ENCODE results near the gene PEPD. TPM values are rescaled to one million over a fixed set of nuclear protein-coding genes. Genes with fewer than 3 reads are reported as not detected.

PEPD gene
- total RNA-seq, 1 donor, result 87.9 TPM

DNA sequence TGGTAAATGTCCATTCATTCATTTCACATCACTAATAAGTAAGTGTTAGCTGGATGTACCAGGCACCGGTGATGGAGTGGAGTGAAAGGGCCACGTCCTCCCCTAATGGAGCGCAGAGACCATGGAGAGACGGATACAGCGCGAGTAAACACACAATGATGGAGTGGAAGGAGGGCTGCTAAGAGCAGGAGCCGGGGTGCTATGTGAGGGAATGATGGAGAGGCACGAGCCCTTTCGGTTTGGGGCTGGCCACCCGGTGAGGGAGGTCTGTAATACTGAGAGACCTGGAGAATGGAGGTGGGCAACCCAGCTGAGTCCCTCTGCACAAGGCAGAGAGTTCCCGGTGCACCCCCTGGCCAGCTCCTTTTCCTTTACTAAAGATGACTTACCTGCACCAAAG lies 53.7 kb downstream of the PEPD start:
- H3K4me3 ChIP-seq (ENCODE audit: insufficient read depth, low read length), result no peak overlapping the region
- H3K9me3 ChIP-seq (ENCODE audit: low read depth, low read length), result no peaks in the 10 kb centered on the region
- H3K4me2 ChIP-seq (ENCODE audit: insufficient read depth, low read length), result no peak overlapping the region
- DNase-seq (ENCODE audit: insufficient read length, low spot score, missing footprints), result peak; percentile 63
- TF ChIP-seq, protein P1, sequence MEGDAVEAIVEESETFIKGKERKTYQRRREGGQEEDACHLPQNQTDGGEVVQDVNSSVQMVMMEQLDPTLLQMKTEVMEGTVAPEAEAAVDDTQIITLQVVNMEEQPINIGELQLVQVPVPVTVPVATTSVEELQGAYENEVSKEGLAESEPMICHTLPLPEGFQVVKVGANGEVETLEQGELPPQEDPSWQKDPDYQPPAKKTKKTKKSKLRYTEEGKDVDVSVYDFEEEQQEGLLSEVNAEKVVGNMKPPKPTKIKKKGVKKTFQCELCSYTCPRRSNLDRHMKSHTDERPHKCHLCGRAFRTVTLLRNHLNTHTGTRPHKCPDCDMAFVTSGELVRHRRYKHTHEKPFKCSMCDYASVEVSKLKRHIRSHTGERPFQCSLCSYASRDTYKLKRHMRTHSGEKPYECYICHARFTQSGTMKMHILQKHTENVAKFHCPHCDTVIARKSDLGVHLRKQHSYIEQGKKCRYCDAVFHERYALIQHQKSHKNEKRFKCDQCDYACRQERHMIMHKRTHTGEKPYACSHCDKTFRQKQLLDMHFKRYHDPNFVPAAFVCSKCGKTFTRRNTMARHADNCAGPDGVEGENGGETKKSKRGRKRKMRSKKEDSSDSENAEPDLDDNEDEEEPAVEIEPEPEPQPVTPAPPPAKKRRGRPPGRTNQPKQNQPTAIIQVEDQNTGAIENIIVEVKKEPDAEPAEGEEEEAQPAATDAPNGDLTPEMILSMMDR (IDR thresholded peaks at IDR 0.05; ENCODE audit: extremely low read depth, low read depth, low read length), result no peak
- H3K27ac ChIP-seq (ENCODE audit: low read depth, low read length), result no peak overlapping the region
- peaks cover 9% of the 10 kb centered on the region for H3K36me3 ChIP-seq (ENCODE audit: insufficient read depth, low read length)
- H2AFZ ChIP-seq (ENCODE audit: low read length), result no peak overlapping the region
- H4K20me1 ChIP-seq (ENCODE audit: insufficient read depth, low read length), result peaks cover 4% of the 10 kb centered on the region
- H3K79me2 ChIP-seq (ENCODE audit: insufficient read depth, low read length), result peaks cover 2% of the 10 kb centered on the region
- peaks cover 9% of the 10 kb centered on the region for H3K4me1 ChIP-seq (ENCODE audit: insufficient read depth, low read length)
- no peaks in the 10 kb centered on the region for H3K27me3 ChIP-seq (ENCODE audit: insufficient read depth, low read length)

DNA sequence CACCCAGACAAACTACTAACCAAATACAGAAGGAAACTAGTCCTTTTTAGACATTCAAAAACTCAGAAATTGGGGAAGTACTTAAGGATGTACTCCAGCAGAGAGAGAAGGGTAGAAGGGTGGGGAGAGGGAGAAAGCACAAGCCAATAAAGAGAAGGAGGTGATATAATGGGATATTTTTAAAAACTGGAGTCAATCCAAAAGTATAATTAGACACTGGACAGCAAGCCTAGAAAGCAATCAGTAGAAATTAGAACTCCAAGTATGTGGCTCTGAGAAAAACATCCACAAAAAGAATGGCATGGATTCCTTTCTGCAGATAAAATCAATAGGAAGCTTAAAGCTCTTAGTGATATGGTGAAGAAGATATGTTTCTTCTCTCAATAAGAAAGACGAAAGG lies 55.8 kb downstream of the PEPD start:
- H3K4me2 ChIP-seq (ENCODE audit: insufficient read depth, low read length), result no peak overlapping the region
- TF ChIP-seq, protein P1 (IDR thresholded peaks at IDR 0.05; ENCODE audit: extremely low read depth, low read depth, low read length), result no peak
- peaks cover 4% of the 10 kb centered on the region for H4K20me1 ChIP-seq (ENCODE audit: insufficient read depth, low read length)

DNA sequence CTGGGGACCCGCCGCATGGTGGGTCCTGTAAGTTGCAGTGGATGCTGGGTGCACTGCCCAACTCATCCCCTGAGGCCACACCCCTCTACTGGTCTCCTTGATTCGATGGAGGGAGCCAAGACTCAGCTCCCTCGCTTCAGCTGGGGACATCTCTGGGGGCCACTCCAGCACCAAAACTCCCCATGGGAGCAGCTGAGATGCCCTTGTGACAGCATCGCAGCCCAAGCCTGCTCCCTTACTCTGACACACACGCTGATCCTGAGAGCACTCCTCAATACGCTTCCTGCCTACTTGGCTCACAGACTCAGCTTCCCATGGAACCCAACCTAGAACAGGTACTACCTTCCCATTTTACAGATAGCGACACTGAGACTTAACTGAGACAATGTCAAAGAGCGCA lies 56.2 kb downstream of the PEPD start:
- no peaks in the 10 kb centered on the region for H3K9me3 ChIP-seq (ENCODE audit: low read depth, low read length)
- H3K27ac ChIP-seq (ENCODE audit: low read depth, low read length), result no peak overlapping the region
- TF ChIP-seq, protein P1 (IDR thresholded peaks at IDR 0.05; ENCODE audit: extremely low read depth, low read depth, low read length), result no peak
- H3K79me2 ChIP-seq (ENCODE audit: insufficient read depth, low read length), result no peaks in the 10 kb centered on the region
- peaks cover 4% of the 10 kb centered on the region for H3K36me3 ChIP-seq (ENCODE audit: insufficient read depth, low read length)
- H2AFZ ChIP-seq (ENCODE audit: low read length), result no peak overlapping the region
- no peaks in the 10 kb centered on the region for H3K4me1 ChIP-seq (ENCODE audit: insufficient read depth, low read length)
- H3K4me3 ChIP-seq (ENCODE audit: insufficient read depth, low read length), result no peak overlapping the region
- peaks cover 4% of the 10 kb centered on the region for H4K20me1 ChIP-seq (ENCODE audit: insufficient read depth, low read length)
- no peaks in the 10 kb centered on the region for H3K27me3 ChIP-seq (ENCODE audit: insufficient read depth, low read length)
- H3K4me2 ChIP-seq (ENCODE audit: insufficient read depth, low read length), result no peak overlapping the region
- DNase-seq (ENCODE audit: insufficient read length, low spot score, missing footprints), result peak; percentile 53

More for the DNA sequence above, 55.8 kb downstream of the PEPD start:
- Histone ChIP-seq H3K27ac (ENCODE audit: low read depth, low read length) (no peak overlapping the region), H3K36me3 (ENCODE audit: insufficient read depth, low read length) (peaks cover 6% of the 10 kb centered on the region), H3K9me3 (ENCODE audit: low read depth, low read length) (no peaks in the 10 kb centered on the region), H2AFZ (ENCODE audit: low read length) (no peak overlapping the region), H3K79me2 (ENCODE audit: insufficient read depth, low read length) (no peaks in the 10 kb centered on the region), H3K4me1 (ENCODE audit: insufficient read depth, low read length) (no peaks in the 10 kb centered on the region), H3K4me3 (ENCODE audit: insufficient read depth, low read length) (no peak overlapping the region), H3K27me3 (ENCODE audit: insufficient read depth, low read length) (no peaks in the 10 kb centered on the region)
- DNase-seq (ENCODE audit: insufficient read length, low spot score, missing footprints), result peak; percentile 29

DNA sequence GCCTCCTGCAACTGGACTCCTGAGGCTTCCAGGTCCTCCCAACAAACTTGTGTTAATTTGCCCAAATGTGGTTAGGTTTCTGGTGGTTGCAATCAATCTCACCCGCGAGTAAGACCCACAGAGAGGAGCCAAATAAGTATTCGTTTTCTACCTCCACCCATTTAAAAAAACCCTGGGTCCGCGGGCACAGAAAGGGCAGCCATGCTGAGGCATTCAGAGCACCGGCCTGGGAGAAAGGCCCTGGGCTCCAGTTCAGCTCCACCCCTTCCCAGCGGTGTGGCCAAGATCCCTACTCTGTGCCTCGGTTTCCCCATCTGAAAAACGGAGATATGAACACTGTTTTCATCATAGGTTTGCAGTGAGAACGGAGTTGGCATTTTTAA lies 56.9 kb downstream of the PEPD start:
- TF ChIP-seq, protein P1 (IDR thresholded peaks at IDR 0.05; ENCODE audit: extremely low read depth, low read depth, low read length), result no peak
- H3K4me2 ChIP-seq (ENCODE audit: insufficient read depth, low read length), result no peak overlapping the region
- no peaks in the 10 kb centered on the region for H3K4me1 ChIP-seq (ENCODE audit: insufficient read depth, low read length)

More for the DNA sequence above, 56.9 kb downstream of the PEPD start:
- H3K79me2 ChIP-seq (ENCODE audit: insufficient read depth, low read length), result no peaks in the 10 kb centered on the region
- DNase-seq (ENCODE audit: insufficient read length, low spot score, missing footprints), result peak; percentile 59
- H3K4me3 ChIP-seq (ENCODE audit: insufficient read depth, low read length), result no peak overlapping the region
- H3K27me3 ChIP-seq (ENCODE audit: insufficient read depth, low read length), result no peaks in the 10 kb centered on the region
- no peaks in the 10 kb centered on the region for H3K9me3 ChIP-seq (ENCODE audit: low read depth, low read length)
- H3K27ac ChIP-seq (ENCODE audit: low read depth, low read length), result no peak overlapping the region
- no peak overlapping the region for H2AFZ ChIP-seq (ENCODE audit: low read length)
- peaks cover 4% of the 10 kb centered on the region for H4K20me1 ChIP-seq (ENCODE audit: insufficient read depth, low read length)
- H3K36me3 ChIP-seq (ENCODE audit: insufficient read depth, low read length), result peaks cover 4% of the 10 kb centered on the region

Data from osteoblast (primary cell).